CD4-positive, alpha-beta T cell (primary cell): Measurements from ENCODE around the gene OR10A3. TPM values are rescaled to one million over a fixed set of nuclear protein-coding genes. Genes with fewer than 3 reads are reported as not detected.

Experiments
- ATAC-seq: fragments of 200-7000 bp; cut with Tn5 transposase; one replicate; pipeline ENCODE4 v1.10.0; 2022; ENCODE audit warnings: mild to moderate bottlenecking; ENCODE audit not compliant: poor library complexity
- CTCF ChIA-PET: fragments of 350-600 bp; sonication (Branson Sonifier 250); formaldehyde crosslinking; loops from one replicate; lab custom pipeline; 2021; ENCODE audit warnings: antibody characterized with exemption, inconsistent platforms; lab: Charles Lee
- POLR2A ChIA-PET: fragments of 350-600 bp; sonication (Branson Sonifier 250); formaldehyde crosslinking; loops from one replicate; lab custom pipeline; 2021; ENCODE audit warnings: antibody characterized with exemption, inconsistent platforms; lab: Charles Lee
- DNase-seq, 14 experiments: peaks; one replicate each; pipeline ENCODE4 v3.0.0-alpha.2; 2013 to 2020; ENCODE audit warnings: mixed read lengths in 2 of 14
- H3K27ac ChIP-seq, 2 donors: one replicate each; pipeline versions ENCODE4 v1.5.1 to v1.7.0; 2013; ENCODE audit warnings: low read length in 2 of 2, low read depth in 1 of 2, mild to moderate bottlenecking in 1 of 2
- H3K27me3 ChIP-seq, 2 experiments: 1 replicate in 1 of 2; 2 replicates in 1 of 2; pipeline versions ENCODE4 v1.6.1 to v1.7.0; 2013; ENCODE audit warnings: low read length in 2 of 2, control low read depth in 1 of 2, mild to moderate bottlenecking in 1 of 2, moderate library complexity in 1 of 2; ENCODE audit not compliant: insufficient read depth in 2 of 2, control insufficient read depth in 1 of 2
- H3K36me3 ChIP-seq: one replicate; pipeline ENCODE4 v1.6.1; 2013; ENCODE audit warnings: low read length, control low read depth; ENCODE audit not compliant: insufficient read depth
- H3K4me1 ChIP-seq: one replicate; pipeline ENCODE4 v1.6.1; 2013; ENCODE audit warnings: low read length, control low read depth; ENCODE audit not compliant: insufficient read depth
- H3K4me3 ChIP-seq: one replicate; pipeline ENCODE4 v1.5.1; 2013; ENCODE audit warnings: mild to moderate bottlenecking, low read length, moderate library complexity
- H3K9me3 ChIP-seq, 2 experiments: 1 replicate in 1 of 2; 2 replicates in 1 of 2; pipeline versions ENCODE4 v1.6.1 to v1.7.0; 2013; ENCODE audit warnings: low read length in 2 of 2, mild to moderate bottlenecking in 2 of 2, control low read depth in 1 of 2, moderate library complexity in 1 of 2; ENCODE audit not compliant: control insufficient read depth in 1 of 2, insufficient read depth in 1 of 2
- H3K27ac Mint-ChIP-seq: one replicate; pipeline ENCODE4 v1.8.0; 2020; ENCODE audit warnings: mixed read lengths
- H3K27me3 Mint-ChIP-seq: one replicate; pipeline ENCODE4 v1.8.0; 2021; ENCODE audit warnings: mixed read lengths
- H3K36me3 Mint-ChIP-seq: one replicate; pipeline ENCODE4 v1.8.0; 2021; ENCODE audit warnings: low read depth, mixed read lengths
- H3K4me1 Mint-ChIP-seq: one replicate; pipeline ENCODE4 v1.8.0; 2021; ENCODE audit warnings: low read depth, mixed read lengths
- H3K4me3 Mint-ChIP-seq: one replicate; pipeline ENCODE4 v1.8.0; 2020; ENCODE audit warnings: mild to moderate bottlenecking, mixed read lengths
- H3K9me3 Mint-ChIP-seq: one replicate; pipeline ENCODE4 v1.8.0; 2020; ENCODE audit warnings: mixed read lengths
- CTCF ChIP-seq: fragments of 200-600 bp; IDR thresholded peaks from one replicate; pipeline ENCODE4 v1.8.0; 2022; ENCODE audit warnings: antibody characterized with exemption, mild to moderate bottlenecking
- intact Hi-C, 2 experiments: fragments of 100-400 bp; cut with DNase I in 1 of 2; cut with micrococcal nuclease in 1 of 2; formaldehyde crosslinking; loops; one replicate each; pipeline versions ENCODE4 v1.15.1 to v1.9.0; 2023 to 2025; cut with DNase I, micrococcal nuclease
- total RNA-seq, 174 experiments: library from RNA in 2 of 174; stranded (reverse) in 2 of 174; gene quantifications; one replicate each; pipeline ENCODE4 v1.2.3 and lab custom pipeline; 2021 to 2026

The OR10A3 gene
- total RNA-seq, 2 experiments from 2014 or later, result not detected

GRCh38 chr11:7900686-7901085 is 40.8 kb downstream of the OR10A3 start:
- ATAC-seq (no peak), DNase-seq (no peak)
- H3K4me1 Mint-ChIP-seq, result no peaks in the 10 kb centered on the region
- no peaks in the 10 kb centered on the region for H3K4me1 ChIP-seq
- no peaks in the 10 kb centered on the region for H3K9me3 Mint-ChIP-seq
- no peak overlapping the region for H3K4me3 Mint-ChIP-seq
- peaks cover 31% of the 10 kb centered on the region for H3K27me3 Mint-ChIP-seq
- no peaks in the 10 kb centered on the region for H3K36me3 Mint-ChIP-seq
- intact Hi-C loops, result no loop called here
- H3K36me3 ChIP-seq, result no peaks in the 10 kb centered on the region
- no peak for TF ChIP-seq CTCF
- H3K27me3 ChIP-seq, result peaks cover 2 to 3% of the 10 kb centered on the region in 2 experiments
- ChIA-PET POLR2A (no interaction called here), CTCF (interaction anchor here (0.7 kb wide), 1 partner anchor 111 kb away, joined by 3 read pairs; no protein-coding TSS in a partner anchor)
- H3K27ac ChIP-seq, result no peak overlapping the region
- peaks cover 0 to 7% of the 10 kb centered on the region in 2 experiments for H3K9me3 ChIP-seq
- H3K4me3 ChIP-seq, result no peak overlapping the region
- H3K27ac Mint-ChIP-seq, result no peak overlapping the region

- Mint-ChIP-seq H3K9me3 (no peaks in the 10 kb centered on the region), H3K36me3 (no peaks in the 10 kb centered on the region), H3K4me1 (no peaks in the 10 kb centered on the region), H3K27me3 (peaks cover 25% of the 10 kb centered on the region), H3K27ac (no peak overlapping the region), H3K4me3 (no peak overlapping the region)
- no peak for TF ChIP-seq CTCF
- peaks cover 0 to 7% of the 10 kb centered on the region in 2 experiments for H3K9me3 ChIP-seq
- H3K4me3 ChIP-seq, result no peak overlapping the region
- ATAC-seq (no peak), DNase-seq (no peak)
- ChIA-PET CTCF (no interaction called here), POLR2A (no interaction called here)
- H3K4me1 ChIP-seq, result no peaks in the 10 kb centered on the region
- H3K36me3 ChIP-seq, result no peaks in the 10 kb centered on the region
- intact Hi-C loops, result no loop called here
- H3K27ac ChIP-seq, result no peak overlapping the region
- peaks cover 2 to 3% of the 10 kb centered on the region in 2 experiments for H3K27me3 ChIP-seq
Observed at GRCh38 chr11:7899418-7899817, 42.1 kb downstream of the OR10A3 start.

GRCh38 chr11:7898666-7899283 is 42.7 kb downstream of the OR10A3 start:
- H3K27ac ChIP-seq, result no peak overlapping the region
- POLR2A ChIA-PET, result no interaction called here
- Mint-ChIP-seq H3K9me3 (no peaks in the 10 kb centered on the region), H3K4me1 (no peaks in the 10 kb centered on the region), H3K36me3 (no peaks in the 10 kb centered on the region), H3K27me3 (peaks cover 23% of the 10 kb centered on the region), H3K27ac (no peak overlapping the region), H3K4me3 (no peak overlapping the region)
- TF ChIP-seq CTCF, result no peak
- peaks cover 0 to 7% of the 10 kb centered on the region in 2 experiments for H3K9me3 ChIP-seq
- CTCF ChIA-PET, result interaction anchor here (0.8 kb wide), 1 partner anchor 88 kb away, joined by 3 read pairs; the partner anchor contains the start of gene EIF3F
- DNase-seq (no peak), ATAC-seq (no peak)
- H3K36me3 ChIP-seq, result no peaks in the 10 kb centered on the region
- no peaks in the 10 kb centered on the region for H3K4me1 ChIP-seq
- intact Hi-C loops, result no loop called here
- H3K27me3 ChIP-seq, result peaks cover 2 to 3% of the 10 kb centered on the region in 2 experiments
- no peak overlapping the region for H3K4me3 ChIP-seq
